Stimulated activated CD4-positive, alpha-beta T cell treated with anti-CD3 and anti-CD28 coated beads, Interleukin-1b, Interleukin-23, amount 100 ng/mL, for 1 hour (primary cell): ENCODE measurements around the gene PAPSS2.
"Not testable (repeated sequence)": the region's sequence is repeated elsewhere in the genome, so short reads cannot be mapped to it uniquely, and the experiment has no call there.

Experiments used
- DNase-seq, 2 donors: peaks; one replicate each; pipeline ENCODE4 v3.0.0-alpha.2; 2020; ENCODE audit warnings: low read depth in 2 of 2

PAPSS2 gene

GRCh38 chr10:87642988-87643387 is 16.7 kb upstream of the PAPSS2 start:
- no peak for DNase-seq

- no peak for DNase-seq
These were observed 15.8 kb upstream of the PAPSS2 start for GRCh38 chr10:87643920-87644319.

- not testable (repeated sequence) for DNase-seq
These were observed 15.2 kb upstream of the PAPSS2 start for GRCh38 chr10:87644500-87644899.

GRCh38 chr10:87646192-87646909 is 13.3 kb upstream of the PAPSS2 start:
- no peak for DNase-seq

- DNase-seq = no peak
These were observed 12.7 kb upstream of the PAPSS2 start for GRCh38 chr10:87646935-87647334.

- no peak for DNase-seq
These were observed 8.7 kb upstream of the PAPSS2 start for GRCh38 chr10:87650838-87651589.

GRCh38 chr10:87651801-87652200 is 7.9 kb upstream of the PAPSS2 start:
- no peak for DNase-seq

GRCh38 chr10:87652261-87652660 is 7.4 kb upstream of the PAPSS2 start:
- DNase-seq = no peak

- DNase-seq = no peak
These were observed 5.5 kb upstream of the PAPSS2 start for GRCh38 chr10:87654212-87654611.

GRCh38 chr10:87656431-87657072 is 3.1 kb upstream of the PAPSS2 start:
- no peak for DNase-seq

GRCh38 chr10:87657371-87657770 is 2.3 kb upstream of the PAPSS2 start:
- no peak for DNase-seq

GRCh38 chr10:87658321-87658795 is 1.3 kb upstream of the PAPSS2 start:
- DNase-seq = no peak

GRCh38 chr10:87658858-87659555 is 671 bp upstream of the PAPSS2 start:
- no peak for DNase-seq

GRCh38 chr10:87660484-87661133 is 931 bp downstream of the PAPSS2 start:
- no peak for DNase-seq

- DNase-seq = no peak
These were observed 2.4 kb downstream of the PAPSS2 start for GRCh38 chr10:87661861-87662785.

GRCh38 chr10:87664276-87664701 is 4.6 kb downstream of the PAPSS2 start:
- DNase-seq = no peak

- DNase-seq = no peak
These were observed 7.8 kb downstream of the PAPSS2 start for GRCh38 chr10:87667493-87667892.

- DNase-seq = no peak
These were observed 8.8 kb downstream of the PAPSS2 start for GRCh38 chr10:87668324-87669074.

GRCh38 chr10:87669752-87670151 is 10.1 kb downstream of the PAPSS2 start:
- no peak for DNase-seq

- no peak for DNase-seq
These were observed 10.9 kb downstream of the PAPSS2 start for GRCh38 chr10:87670586-87670985.
